Epithelial cell of esophagus (primary cell): ENCODE data around the gene ALMS1.
A peak's percentile ranks its signal among the peaks of the same experiment; 100 is the strongest.
"Not testable (repeated sequence)": the region's sequence is repeated elsewhere in the genome, so short reads cannot be mapped to it uniquely, and the experiment has no call there.

Experiments used
- DNase-seq: peaks from one replicate; pipeline ENCODE4 v3.0.0; 2010; ENCODE audit warnings: low read depth
- H3K4me3 ChIP-seq: 2 replicates; pipeline ENCODE4 v1.5.1; 2011; ENCODE audit warnings: mild to moderate bottlenecking, low read length, control low read depth
- TF ChIP-seq, protein P1 (sequence below): IDR thresholded peaks from 2 replicates; pipeline ENCODE4 v1.5.1; 2011; ENCODE audit warnings: low read depth, mild to moderate bottlenecking, low read length, control low read depth, inconsistent platforms; ENCODE audit not compliant: insufficient read depth; ENCODE audit errors: missing control alignments

Gene ALMS1

GRCh38 chr2:73468376-73468775 is 82.7 kb downstream of the ALMS1 start:
- DNase-seq: no peak

GRCh38 chr2:73483874-73484273 is 98.2 kb downstream of the ALMS1 start:
- H3K4me3 ChIP-seq, DNase-seq: not testable (repeated sequence)

More at GRCh38 chr2:73468376-73468775, 82.7 kb downstream of the ALMS1 start:
- H3K4me3 ChIP-seq: no peak overlapping the region
- TF ChIP-seq, protein P1, sequence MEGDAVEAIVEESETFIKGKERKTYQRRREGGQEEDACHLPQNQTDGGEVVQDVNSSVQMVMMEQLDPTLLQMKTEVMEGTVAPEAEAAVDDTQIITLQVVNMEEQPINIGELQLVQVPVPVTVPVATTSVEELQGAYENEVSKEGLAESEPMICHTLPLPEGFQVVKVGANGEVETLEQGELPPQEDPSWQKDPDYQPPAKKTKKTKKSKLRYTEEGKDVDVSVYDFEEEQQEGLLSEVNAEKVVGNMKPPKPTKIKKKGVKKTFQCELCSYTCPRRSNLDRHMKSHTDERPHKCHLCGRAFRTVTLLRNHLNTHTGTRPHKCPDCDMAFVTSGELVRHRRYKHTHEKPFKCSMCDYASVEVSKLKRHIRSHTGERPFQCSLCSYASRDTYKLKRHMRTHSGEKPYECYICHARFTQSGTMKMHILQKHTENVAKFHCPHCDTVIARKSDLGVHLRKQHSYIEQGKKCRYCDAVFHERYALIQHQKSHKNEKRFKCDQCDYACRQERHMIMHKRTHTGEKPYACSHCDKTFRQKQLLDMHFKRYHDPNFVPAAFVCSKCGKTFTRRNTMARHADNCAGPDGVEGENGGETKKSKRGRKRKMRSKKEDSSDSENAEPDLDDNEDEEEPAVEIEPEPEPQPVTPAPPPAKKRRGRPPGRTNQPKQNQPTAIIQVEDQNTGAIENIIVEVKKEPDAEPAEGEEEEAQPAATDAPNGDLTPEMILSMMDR: no peak

DNA sequence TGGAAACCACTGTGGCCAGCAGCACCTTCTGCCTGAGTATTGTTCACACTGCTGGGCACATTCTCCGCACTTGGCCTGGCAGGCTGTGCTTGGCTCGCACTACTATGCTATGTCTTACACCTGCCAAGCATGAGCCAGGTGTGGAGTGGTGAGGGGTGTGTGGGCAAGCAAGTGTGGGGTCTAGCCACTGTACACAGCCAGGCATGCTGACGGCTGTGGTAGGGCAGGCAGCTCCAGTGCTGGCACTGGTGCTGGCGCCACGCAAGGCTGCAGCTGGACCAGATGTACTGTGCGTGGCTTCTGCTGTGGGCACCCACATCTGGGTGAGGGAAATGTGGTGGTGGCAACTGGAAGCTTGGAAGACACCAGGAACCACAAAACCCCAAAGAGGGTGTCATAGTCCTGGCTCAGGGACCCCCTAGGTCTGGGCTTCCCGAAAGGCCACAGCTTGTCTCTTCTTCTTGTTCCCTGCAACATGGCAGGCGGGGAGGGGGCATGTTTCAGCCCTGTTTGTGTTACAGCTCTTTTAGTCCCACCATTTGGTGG is 101.5 kb downstream of the ALMS1 start:
- DNase-seq: no peak
- H3K4me3 ChIP-seq: no peak overlapping the region
- TF ChIP-seq, protein P1: no peak

DNA sequence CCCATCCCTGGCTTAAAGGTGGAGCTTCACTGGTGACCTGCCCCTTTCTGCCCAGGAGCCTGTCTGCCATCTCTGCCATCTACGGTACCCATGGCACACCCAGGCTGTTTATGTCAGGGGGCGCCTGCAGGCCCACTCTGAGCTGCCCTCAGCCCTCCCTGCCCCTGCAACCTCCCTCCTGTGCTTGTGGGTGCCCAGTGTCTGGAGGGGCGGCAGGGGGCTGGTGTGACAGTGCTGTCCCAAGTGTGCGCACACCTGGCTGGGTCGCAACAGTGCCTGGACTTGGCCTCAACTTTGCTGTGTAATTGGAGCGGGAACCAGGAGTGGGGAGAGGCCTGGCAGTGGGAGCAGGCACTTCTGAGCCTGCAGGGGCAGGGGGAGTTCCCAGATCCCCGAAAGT is 102.4 kb downstream of the ALMS1 start:
- TF ChIP-seq, protein P1: no peak
- DNase-seq: no peak
- H3K4me3 ChIP-seq: no peak overlapping the region

DNA sequence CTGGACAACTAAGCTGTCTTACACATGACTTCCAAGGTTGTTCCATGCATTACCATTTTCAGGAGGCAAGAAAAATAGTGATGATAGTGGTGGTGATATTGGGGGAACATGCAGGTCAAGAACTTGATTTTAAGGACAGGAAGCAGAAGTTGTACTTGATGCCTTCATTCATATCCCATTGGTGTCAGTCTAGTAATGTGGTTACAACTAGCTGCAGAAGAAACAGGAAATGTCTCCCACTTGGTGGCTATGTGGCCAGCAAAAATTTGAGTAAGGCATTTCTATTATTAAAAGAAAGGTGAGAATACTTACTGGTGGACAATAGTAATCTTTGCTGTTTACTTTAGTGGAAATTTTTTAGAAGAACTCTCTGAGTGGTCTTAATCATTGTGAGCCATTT is 103.4 kb downstream of the ALMS1 start:
- H3K4me3 ChIP-seq: no peak overlapping the region
- no peak for DNase-seq
- TF ChIP-seq, protein P1: no peak

DNA sequence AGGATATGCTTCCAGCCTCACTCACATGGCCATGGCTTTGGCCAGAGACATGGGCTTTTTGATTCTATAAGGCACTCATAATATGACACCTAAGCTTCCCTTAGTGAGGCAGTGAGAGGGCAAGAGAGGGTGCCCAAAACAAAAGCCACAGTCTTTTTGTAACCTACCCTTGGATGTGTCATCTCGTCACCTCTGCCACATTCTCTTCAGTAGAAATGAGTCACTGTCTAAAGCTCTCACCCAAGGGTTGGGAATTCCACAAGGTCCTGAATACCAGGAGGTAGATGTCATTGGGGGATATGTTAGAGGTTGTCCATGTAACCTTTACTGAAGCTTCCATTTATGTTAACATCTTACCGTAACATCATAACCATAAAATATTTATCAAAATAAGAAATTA is 108.4 kb downstream of the ALMS1 start:
- no peak overlapping the region for H3K4me3 ChIP-seq
- TF ChIP-seq, protein P1: no peak
- DNase-seq: peak; percentile 37

DNA sequence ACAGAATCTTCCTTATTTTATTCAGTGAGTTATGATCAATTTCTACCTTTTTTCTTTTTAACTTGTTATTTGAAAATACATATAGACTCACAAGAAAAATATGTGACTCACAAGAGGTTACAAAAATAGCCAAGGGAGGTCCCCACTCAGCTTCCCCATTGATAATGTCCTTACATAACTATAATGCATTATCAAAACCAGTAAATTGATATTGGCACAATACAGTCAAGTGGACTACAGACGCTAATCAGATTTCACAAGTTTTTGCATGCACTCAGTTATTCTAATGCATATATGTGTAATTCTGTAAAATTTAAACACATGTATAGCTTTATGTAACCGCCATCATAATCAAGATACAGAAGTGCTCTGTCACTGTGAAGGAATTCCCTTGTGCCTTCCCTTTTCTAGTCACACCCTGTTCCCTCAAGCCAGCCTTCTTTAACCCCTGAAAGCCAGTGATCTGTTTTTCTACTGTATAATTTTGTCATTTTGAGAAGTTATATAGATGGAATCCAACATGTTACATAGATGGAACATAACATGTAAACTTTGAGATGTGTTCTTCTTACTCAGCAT is 118.4 kb downstream of the ALMS1 start:
- TF ChIP-seq, protein P1: no peak
- H3K4me3 ChIP-seq: no peak overlapping the region
- DNase-seq: peak; percentile 17

DNA sequence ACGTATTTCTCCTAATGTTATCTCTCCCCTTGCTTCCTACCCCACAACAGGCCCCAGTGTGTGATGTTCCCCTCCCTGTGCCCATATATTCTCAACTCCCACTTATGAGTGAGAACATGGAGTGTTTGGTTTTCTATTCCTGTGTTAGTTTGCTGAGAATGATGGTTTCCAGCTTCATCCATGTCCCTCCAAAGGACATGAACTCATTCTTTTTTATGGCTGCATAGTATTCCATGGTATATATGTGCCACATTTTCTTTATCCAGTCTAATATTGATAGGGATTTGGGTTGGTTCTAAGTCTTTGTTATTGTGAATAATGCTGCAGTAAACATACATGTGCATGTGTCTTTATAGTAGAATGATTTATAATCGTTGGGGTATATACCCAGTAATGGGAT is 119.2 kb downstream of the ALMS1 start:
- DNase-seq, H3K4me3 ChIP-seq: not testable (repeated sequence)

- not testable (repeated sequence) for H3K4me3 ChIP-seq, DNase-seq
These were observed 124.8 kb downstream of the ALMS1 start for GRCh38 chr2:73510470-73510869.
